ENCODE results near the gene STX7.

GRCh38 chr6:132478266-132478665, 34.6 kb downstream of the STX7 start:
- TF ChIP-seq CTCF (IDR thresholded peaks at IDR 0.05; ENCODE audit: low read depth, low read length) (no peak), EZH2phosphoT487 (IDR thresholded peaks at IDR 0.05; ENCODE audit: low read depth) (no peak)
